SK-N-SH treated with all-trans-retinoic acid at 6 μM for 48 hours (cell line): ENCODE data around the gene VPS41.

ENCODE experiments used
- ATAC-seq: fragments of 200-7000 bp; cut with Tn5 transposase; 3 replicates; pipeline ENCODE4 v1.9.1; 2020; ENCODE audit warnings: mild to moderate bottlenecking, moderate library complexity
- BACH2 ChIP-seq: fragments of 250-450 bp; sonication (Bioruptor Pico); IDR thresholded peaks from 2 replicates; pipeline ENCODE4 v1.9.0; 2021; ENCODE audit warnings: mild to moderate bottlenecking, borderline replicate concordance
- CREB5 ChIP-seq: fragments of 250-450 bp; sonication (Bioruptor Pico); IDR thresholded peaks from 2 replicates; pipeline ENCODE4 v1.5.1; 2020; ENCODE audit warnings: low read depth, mild to moderate bottlenecking, moderate library complexity
- CSDC2 ChIP-seq: fragments of 250-450 bp; sonication (Bioruptor Pico); IDR thresholded peaks from 2 replicates; pipeline ENCODE4 v1.5.0; 2020; ENCODE audit warnings: mild to moderate bottlenecking, moderate library complexity
- ESRRG ChIP-seq: fragments of 250-450 bp; sonication (Bioruptor Pico); IDR thresholded peaks from 2 replicates; pipeline ENCODE4 v1.6.1; 2021; ENCODE audit warnings: mild to moderate bottlenecking
- GLIS3 ChIP-seq: fragments of 250-450 bp; sonication (Bioruptor Pico); IDR thresholded peaks from 2 replicates; pipeline ENCODE4 v1.5.0; 2020; ENCODE audit warnings: mild to moderate bottlenecking, moderate library complexity
- OSR1 ChIP-seq: fragments of 250-450 bp; sonication (Bioruptor Pico); IDR thresholded peaks from 2 replicates; pipeline ENCODE4 v1.8.0; 2022; ENCODE audit warnings: moderate library complexity, mild to moderate bottlenecking, inconsistent platforms
- RARB ChIP-seq: fragments of 250-450 bp; sonication (Bioruptor Pico); IDR thresholded peaks from 2 replicates; pipeline ENCODE4 v1.8.0; 2021; ENCODE audit warnings: mild to moderate bottlenecking, moderate library complexity
- SNAI2 ChIP-seq: fragments of 250-450 bp; sonication (Bioruptor Pico); IDR thresholded peaks from 2 replicates; pipeline ENCODE4 v1.5.0; 2020; ENCODE audit warnings: mild to moderate bottlenecking, moderate library complexity
- TCF4 ChIP-seq: fragments of 250-450 bp; sonication (Bioruptor Pico); IDR thresholded peaks from 2 replicates; pipeline ENCODE4 v1.8.0; 2021; ENCODE audit warnings: mild to moderate bottlenecking, moderate library complexity, borderline replicate concordance
- TOX ChIP-seq: fragments of 250-450 bp; sonication (Bioruptor Pico); IDR thresholded peaks from 2 replicates; pipeline ENCODE4 v1.8.0; 2021; ENCODE audit warnings: mild to moderate bottlenecking, moderate library complexity, borderline replicate concordance
- TSHZ2 ChIP-seq: fragments of 250-450 bp; sonication (Bioruptor Pico); IDR thresholded peaks from 2 replicates; pipeline ENCODE4 v1.5.0; 2020; ENCODE audit warnings: mild to moderate bottlenecking, moderate library complexity
- ZC3H10 ChIP-seq: fragments of 250-450 bp; sonication (Bioruptor Pico); IDR thresholded peaks from 2 replicates; pipeline ENCODE4 v1.5.1; 2021; ENCODE audit warnings: mild to moderate bottlenecking, moderate library complexity
- ZFP30 ChIP-seq: fragments of 450-650 bp; formaldehyde crosslinking; IDR thresholded peaks from 2 replicates; pipeline ENCODE4 v1.5.0; 2022; ENCODE audit warnings: mild to moderate bottlenecking, moderate library complexity
- ZNF565 ChIP-seq: fragments of 450-650 bp; formaldehyde crosslinking; conservative IDR thresholded peaks from 2 replicates; pipeline ENCODE4 v1.5.0; 2020; ENCODE audit warnings: low read depth, mild to moderate bottlenecking, moderate library complexity
- ZNF70 ChIP-seq: fragments of 450-650 bp; formaldehyde crosslinking; IDR thresholded peaks from 2 replicates; pipeline ENCODE4 v1.5.0; 2020; ENCODE audit warnings: mild to moderate bottlenecking, moderate library complexity
- ZNF8 ChIP-seq: fragments of 450-650 bp; formaldehyde crosslinking; IDR thresholded peaks from 2 replicates; pipeline ENCODE4 v1.5.0; 2020; ENCODE audit warnings: mild to moderate bottlenecking, moderate library complexity
- TF ChIP-seq, protein P1 (sequence below): fragments of 250-450 bp; sonication (Bioruptor Pico); IDR thresholded peaks from 2 replicates; pipeline ENCODE4 v1.8.0; 2020; ENCODE audit warnings: mild to moderate bottlenecking, moderate library complexity, borderline replicate concordance
- TF ChIP-seq, protein P2 (sequence below): fragments of 250-450 bp; sonication (Bioruptor Pico); IDR thresholded peaks from 2 replicates; pipeline ENCODE4 v1.8.0; 2021; ENCODE audit warnings: low read depth, mild to moderate bottlenecking, moderate library complexity, borderline replicate concordance
- TF ChIP-seq, protein P3 (sequence below): fragments of 250-450 bp; sonication (Bioruptor Pico); IDR thresholded peaks from 2 replicates; pipeline ENCODE4 v1.5.1; 2021; ENCODE audit warnings: mild to moderate bottlenecking, moderate library complexity

Gene VPS41

GRCh38 chr7:38817526-38817925 is 91.5 kb downstream of the VPS41 start:
- TF ChIP-seq, protein P1, sequence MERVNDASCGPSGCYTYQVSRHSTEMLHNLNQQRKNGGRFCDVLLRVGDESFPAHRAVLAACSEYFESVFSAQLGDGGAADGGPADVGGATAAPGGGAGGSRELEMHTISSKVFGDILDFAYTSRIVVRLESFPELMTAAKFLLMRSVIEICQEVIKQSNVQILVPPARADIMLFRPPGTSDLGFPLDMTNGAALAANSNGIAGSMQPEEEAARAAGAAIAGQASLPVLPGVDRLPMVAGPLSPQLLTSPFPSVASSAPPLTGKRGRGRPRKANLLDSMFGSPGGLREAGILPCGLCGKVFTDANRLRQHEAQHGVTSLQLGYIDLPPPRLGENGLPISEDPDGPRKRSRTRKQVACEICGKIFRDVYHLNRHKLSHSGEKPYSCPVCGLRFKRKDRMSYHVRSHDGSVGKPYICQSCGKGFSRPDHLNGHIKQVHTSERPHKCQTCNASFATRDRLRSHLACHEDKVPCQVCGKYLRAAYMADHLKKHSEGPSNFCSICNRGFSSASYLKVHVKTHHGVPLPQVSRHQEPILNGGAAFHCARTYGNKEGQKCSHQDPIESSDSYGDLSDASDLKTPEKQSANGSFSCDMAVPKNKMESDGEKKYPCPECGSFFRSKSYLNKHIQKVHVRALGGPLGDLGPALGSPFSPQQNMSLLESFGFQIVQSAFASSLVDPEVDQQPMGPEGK = no peak
- no peak for TF ChIP-seq OSR1 (CRISPR knock-in tag)
- TF ChIP-seq GLIS3 = no peak
- TF ChIP-seq BACH2 (CRISPR knock-in tag) = no peak
- ATAC-seq = no peak

DNA sequence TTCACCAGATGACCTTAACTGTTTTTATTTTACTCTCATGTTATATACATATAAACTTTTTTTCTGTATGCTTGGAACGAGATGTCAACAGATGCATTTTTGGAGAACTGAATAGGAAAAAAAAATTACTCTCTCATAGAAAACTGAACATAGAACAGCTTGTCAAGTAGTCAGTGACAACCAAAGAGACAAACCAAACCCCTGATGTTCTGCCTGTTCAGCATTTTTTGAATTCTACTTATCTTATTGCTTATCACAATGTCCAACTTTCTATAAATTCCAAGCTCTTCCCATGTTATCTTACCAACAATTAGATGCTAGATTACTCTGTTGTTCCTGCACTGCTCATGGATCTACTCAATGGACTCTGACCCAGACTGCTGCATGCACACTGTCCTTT is 95.2 kb downstream of the VPS41 start:
- no peak for ATAC-seq
- TF ChIP-seq TOX (CRISPR knock-in tag) = no peak
- no peak for TF ChIP-seq TCF4 (CRISPR knock-in tag)
- TF ChIP-seq, protein P1 = no peak
- no peak for TF ChIP-seq TSHZ2
- TF ChIP-seq ZFP30 = no peak
- no peak for TF ChIP-seq CREB5 (CRISPR knock-in tag)
- TF ChIP-seq ZNF8 (CRISPR knock-in tag) = no peak
- TF ChIP-seq ESRRG (CRISPR knock-in tag) = no peak
- TF ChIP-seq GLIS3 = no peak
- no peak for TF ChIP-seq OSR1 (CRISPR knock-in tag)
- TF ChIP-seq, protein P2, sequence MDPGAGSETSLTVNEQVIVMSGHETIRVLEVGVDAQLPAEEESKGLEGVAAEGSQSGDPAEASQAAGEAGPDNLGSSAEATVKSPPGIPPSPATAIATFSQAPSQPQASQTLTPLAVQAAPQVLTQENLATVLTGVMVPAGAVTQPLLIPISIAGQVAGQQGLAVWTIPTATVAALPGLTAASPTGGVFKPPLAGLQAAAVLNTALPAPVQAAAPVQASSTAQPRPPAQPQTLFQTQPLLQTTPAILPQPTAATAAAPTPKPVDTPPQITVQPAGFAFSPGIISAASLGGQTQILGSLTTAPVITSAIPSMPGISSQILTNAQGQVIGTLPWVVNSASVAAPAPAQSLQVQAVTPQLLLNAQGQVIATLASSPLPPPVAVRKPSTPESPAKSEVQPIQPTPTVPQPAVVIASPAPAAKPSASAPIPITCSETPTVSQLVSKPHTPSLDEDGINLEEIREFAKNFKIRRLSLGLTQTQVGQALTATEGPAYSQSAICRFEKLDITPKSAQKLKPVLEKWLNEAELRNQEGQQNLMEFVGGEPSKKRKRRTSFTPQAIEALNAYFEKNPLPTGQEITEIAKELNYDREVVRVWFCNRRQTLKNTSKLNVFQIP (CRISPR knock-in tag) = no peak
- no peak for TF ChIP-seq ZNF565 (CRISPR knock-in tag)
- TF ChIP-seq ZNF70 (CRISPR knock-in tag) = no peak
- no peak for TF ChIP-seq CSDC2 (CRISPR knock-in tag)
- TF ChIP-seq, protein P3, sequence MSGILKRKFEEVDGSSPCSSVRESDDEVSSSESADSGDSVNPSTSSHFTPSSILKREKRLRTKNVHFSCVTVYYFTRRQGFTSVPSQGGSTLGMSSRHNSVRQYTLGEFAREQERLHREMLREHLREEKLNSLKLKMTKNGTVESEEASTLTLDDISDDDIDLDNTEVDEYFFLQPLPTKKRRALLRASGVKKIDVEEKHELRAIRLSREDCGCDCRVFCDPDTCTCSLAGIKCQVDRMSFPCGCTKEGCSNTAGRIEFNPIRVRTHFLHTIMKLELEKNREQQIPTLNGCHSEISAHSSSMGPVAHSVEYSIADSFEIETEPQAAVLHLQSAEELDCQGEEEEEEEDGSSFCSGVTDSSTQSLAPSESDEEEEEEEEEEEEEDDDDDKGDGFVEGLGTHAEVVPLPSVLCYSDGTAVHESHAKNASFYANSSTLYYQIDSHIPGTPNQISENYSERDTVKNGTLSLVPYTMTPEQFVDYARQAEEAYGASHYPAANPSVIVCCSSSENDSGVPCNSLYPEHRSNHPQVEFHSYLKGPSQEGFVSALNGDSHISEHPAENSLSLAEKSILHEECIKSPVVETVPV (CRISPR knock-in tag) = no peak

GRCh38 chr7:38806912-38807311 is 102.1 kb downstream of the VPS41 start:
- ATAC-seq = no peak
- TF ChIP-seq, protein P3 (CRISPR knock-in tag) = no peak
- TF ChIP-seq CSDC2 (CRISPR knock-in tag) = no peak
- TF ChIP-seq ZC3H10 (CRISPR knock-in tag) = no peak
- TF ChIP-seq SNAI2 (CRISPR knock-in tag) = no peak
- no peak for TF ChIP-seq RARB
